ENCODE measurements around the gene ARHGEF9. TPM values are rescaled to one million over a fixed set of nuclear protein-coding genes. Genes with fewer than 3 reads are reported as not detected.

The ARHGEF9 gene
- total RNA-seq, result 6.2 and 8.7 TPM in 2 replicates

GRCh38 chrX:63784902-63785707 is at the start of gene ARHGEF9:
TSS of gene ARHGEF9 (minus strand) at chrX:63785214. CDS start at chrX:63785145, 69 bp downstream.

Data from bladder microvascular endothelial cell (primary cell).